IMR-90 (cell line): ENCODE results near the gene CLCA1. TPM values are rescaled to one million over a fixed set of nuclear protein-coding genes. Genes with fewer than 3 reads are reported as not detected.
A peak's percentile ranks its signal among the peaks of the same experiment; 100 is the strongest.

Experiments used
- ATAC-seq: fragments of 200-7000 bp; cut with Tn5 transposase; 2 replicates; pipeline ENCODE4 v1.9.1; 2020; ENCODE audit warnings: low read depth, mild to moderate bottlenecking, moderate library complexity
- BruUV-seq: library from RNA; stranded (reverse); fragments of 400-500 nt; replicated peaks from 2 replicates; lab custom pipeline; 2021; lab: Mats Ljungman, UMichigan
- CTCF ChIA-PET: fragments of 300-600 bp; formaldehyde crosslinking; extraction: SDS; loops from one replicate; lab custom pipeline; 2021; ENCODE audit warnings: antibody characterized with exemption; lab: Yijun Ruan, JAX
- POLR2A ChIA-PET: fragments of 300-600 bp; sonication (Branson Sonifier 250); formaldehyde crosslinking; loops from one replicate; lab custom pipeline; 2022; ENCODE audit warnings: antibody characterized with exemption; ENCODE audit not compliant: unreplicated experiment; lab: Charles Lee
- DNase-seq: peaks from one replicate; pipeline ENCODE4 v3.0.0; 2013
- H2AFZ ChIP-seq: replicated peaks from 2 replicates; pipeline ENCODE3; 2013; ENCODE audit warnings: low read length, mild to moderate bottlenecking; ENCODE audit not compliant: poor library complexity
- H2AK5ac ChIP-seq: 2 replicates; pipeline ENCODE4 v1.6.1; 2013; ENCODE audit warnings: low read depth, low read length, inconsistent platforms
- H2AK9ac ChIP-seq: replicated peaks from 2 replicates; pipeline ENCODE3; 2013; ENCODE audit warnings: mild to moderate bottlenecking, low read depth, low read length, moderate library complexity; ENCODE audit not compliant: poor library complexity
- H2BK120ac ChIP-seq: 2 replicates; pipeline ENCODE4 v1.6.1; 2013; ENCODE audit warnings: low read depth, low read length, inconsistent platforms
- H2BK15ac ChIP-seq: 3 replicates; pipeline ENCODE4 v1.6.1; 2013; ENCODE audit warnings: low read depth, low read length, inconsistent platforms
- H2BK20ac ChIP-seq: 2 replicates; pipeline ENCODE4 v1.6.1; 2013; ENCODE audit warnings: low read depth, mild to moderate bottlenecking, inconsistent platforms, low read length, moderate library complexity
- H2BK5ac ChIP-seq: 2 replicates; pipeline ENCODE4 v1.6.1; 2013; ENCODE audit warnings: mild to moderate bottlenecking, low read depth, low read length, inconsistent platforms; ENCODE audit not compliant: poor library complexity, severe bottlenecking
- H3K14ac ChIP-seq: replicated peaks from 2 replicates; pipeline ENCODE4 v1.6.1; 2013; ENCODE audit warnings: low read depth, low read length, inconsistent platforms
- H3K18ac ChIP-seq: 2 replicates; pipeline ENCODE4 v1.6.1; 2013; ENCODE audit warnings: low read depth, low read length, control low read depth
- H3K23ac ChIP-seq: 2 replicates; pipeline ENCODE4 v1.6.1; 2013; ENCODE audit warnings: low read depth, low read length, inconsistent platforms
- H3K27ac ChIP-seq: 2 replicates; pipeline ENCODE4 v1.5.1; 2013; ENCODE audit warnings: mild to moderate bottlenecking, control low read depth, low read length; ENCODE audit not compliant: insufficient read depth
- H3K27me3 ChIP-seq: 2 replicates; pipeline ENCODE4 v1.6.1; 2013; ENCODE audit warnings: low read length; ENCODE audit not compliant: control insufficient read depth, insufficient read depth
- H3K36me3 ChIP-seq: 2 replicates; pipeline ENCODE4 v1.6.1; 2013; ENCODE audit warnings: low read length, mixed read lengths; ENCODE audit not compliant: control insufficient read depth, insufficient read depth
- H3K4ac ChIP-seq: 2 replicates; pipeline ENCODE4 v1.6.1; 2013; ENCODE audit warnings: low read depth, low read length, inconsistent platforms
- H3K4me1 ChIP-seq: 2 replicates; pipeline ENCODE4 v1.6.1; 2013; ENCODE audit warnings: low read length, mixed read lengths; ENCODE audit not compliant: control insufficient read depth, insufficient read depth
- H3K4me2 ChIP-seq: 2 replicates; pipeline ENCODE4 v1.6.1; 2013; ENCODE audit warnings: low read depth, mild to moderate bottlenecking, control low read depth, low read length, moderate library complexity
- H3K4me3 ChIP-seq: 2 replicates; pipeline ENCODE4 v1.5.1; 2013; ENCODE audit warnings: low read depth, mild to moderate bottlenecking, control low read depth, low read length, moderate library complexity; ENCODE audit not compliant: insufficient read depth
- H3K56ac ChIP-seq: 2 replicates; pipeline ENCODE4 v1.6.1; 2013; ENCODE audit warnings: low read length, inconsistent platforms; ENCODE audit not compliant: insufficient read depth; ENCODE audit errors: extremely low read depth
- H3K79me1 ChIP-seq, 2 experiments: 2 replicates each; pipeline ENCODE4 v1.6.1; 2013; ENCODE audit warnings: low read length in 2 of 2, inconsistent platforms in 1 of 2, low read depth in 1 of 2
- H3K9ac ChIP-seq: 2 replicates; pipeline ENCODE4 v1.6.1; 2013; ENCODE audit warnings: low read depth, low read length, control low read depth
- H3K9me1 ChIP-seq: 2 replicates; pipeline ENCODE4 v1.6.1; 2013; ENCODE audit warnings: low read length, inconsistent platforms; ENCODE audit not compliant: insufficient read depth
- H3K9me3 ChIP-seq: 2 replicates; pipeline ENCODE4 v1.6.1; 2013; ENCODE audit warnings: low read length; ENCODE audit not compliant: control insufficient read depth, insufficient read depth
- H4K20me1 ChIP-seq: 2 replicates; pipeline ENCODE4 v1.6.1; 2013; ENCODE audit warnings: low read length, inconsistent platforms; ENCODE audit not compliant: insufficient read depth
- H4K5ac ChIP-seq: 2 replicates; pipeline ENCODE4 v1.6.1; 2013; ENCODE audit warnings: mild to moderate bottlenecking, low read depth, low read length, control low read depth
- H4K8ac ChIP-seq, 2 experiments: 2 replicates each; pipeline ENCODE4 v1.6.1; 2013; ENCODE audit warnings: low read depth in 2 of 2, low read length in 2 of 2, control low read depth in 1 of 2, inconsistent platforms in 1 of 2
- H4K91ac ChIP-seq: 2 replicates; pipeline ENCODE4 v1.6.1; 2013; ENCODE audit warnings: low read depth, low read length, inconsistent platforms; ENCODE audit not compliant: insufficient read depth
- BHLHE40 ChIP-seq: fragments of 150-350 bp; IDR thresholded peaks from 2 replicates; pipeline ENCODE4 v1.6.1; 2016; ENCODE audit warnings: mild to moderate bottlenecking, low read depth, low read length
- CEBPB ChIP-seq: IDR thresholded peaks from 2 replicates; pipeline ENCODE4 v1.6.1; 2012; ENCODE audit warnings: low read depth, low read length, improper control_type of control experiment
- FOS ChIP-seq: fragments of 150-350 bp; IDR thresholded peaks from 2 replicates; pipeline ENCODE4 v1.6.1; 2016; ENCODE audit warnings: low read depth, low read length
- MAFK ChIP-seq: IDR thresholded peaks from 2 replicates; pipeline ENCODE4 v1.6.1; 2012; ENCODE audit warnings: low read depth, low read length, improper control_type of control experiment
- MAZ ChIP-seq: IDR thresholded peaks from 2 replicates; pipeline ENCODE4 v1.6.1; 2012; ENCODE audit warnings: low read depth, mild to moderate bottlenecking, low read length, improper control_type of control experiment, moderate library complexity, borderline replicate concordance
- MXI1 ChIP-seq: IDR thresholded peaks from 2 replicates; pipeline ENCODE4 v1.6.1; 2012; ENCODE audit warnings: low read depth, mild to moderate bottlenecking, low read length, moderate library complexity, borderline replicate concordance
- POLR2A ChIP-seq: IDR thresholded peaks from 2 replicates; pipeline ENCODE4 v1.6.1; 2012; ENCODE audit warnings: mild to moderate bottlenecking, low read depth, low read length
- RFX5 ChIP-seq: IDR thresholded peaks from 2 replicates; pipeline ENCODE4 v1.8.0; 2012; ENCODE audit warnings: low read depth, mild to moderate bottlenecking, low read length, moderate library complexity
- SMC3 ChIP-seq: fragments of 150-350 bp; IDR thresholded peaks from 2 replicates; pipeline ENCODE4 v1.6.1; 2016; ENCODE audit warnings: low read depth, mild to moderate bottlenecking, antibody characterized with exemption, low read length, moderate library complexity
- USF2 ChIP-seq: fragments of 150-350 bp; IDR thresholded peaks from 2 replicates; pipeline ENCODE4 v1.6.1; 2017; ENCODE audit warnings: mild to moderate bottlenecking, antibody characterized with exemption, low read length, low read depth
- WGBS, 2 experiments: methylation state at CpG; one replicate each; pipeline versions ENCODE4 v1.1.5 to v1.1.7; 2013; ENCODE audit warnings: missing lambda C conversion rate in 2 of 2; ENCODE audit not compliant: insufficient read length in 1 of 2; ENCODE audit errors: extremely low coverage in 2 of 2; 5-methylcytosine and 5-hydroxymethylcytosine counted together
- dilution Hi-C: fragments of 300-500 bp; cut with HindIII; formaldehyde crosslinking; loops from one replicate; pipeline ENCODE4 v1.14.3; 2018; ENCODE audit warnings: low sequenced_read_pairs; ENCODE audit not compliant: unreplicated experiment
- in situ Hi-C: fragments of 300-500 bp; cut with MboI; formaldehyde crosslinking; loops from 3 replicates; pipeline ENCODE4 v1.14.3; 2019; ENCODE audit warnings: low sequenced_read_pairs, inconsistent platforms, mixed read lengths
- intact Hi-C: fragments of 100-400 bp; cut with micrococcal nuclease; formaldehyde crosslinking; loops from 2 replicates; pipeline ENCODE4 v1.10.0; 2022
- polyA plus RNA-seq, 3 experiments: library from polyadenylated mRNA; depleted of rRNA; stranded (reverse); fragments of >200 nt; gene quantifications; 2 replicates each; pipeline ENCODE4 v1.2.3, GENCODE V29; 2012; ENCODE audit warnings: low replicate concordance in 1 of 3
- total RNA-seq: library from RNA; depleted of rRNA; stranded (reverse); fragments of >200 nt; gene quantifications from 2 replicates; pipeline ENCODE4 v1.2.3, GENCODE V29; 2012

Gene CLCA1
- total and polyA plus RNA-seq, 2 of the 4 experiments (the other 2 are of a cell fraction) = not detected

GRCh38 chr1:86429122-86429725 is 39.5 kb upstream of the CLCA1 start:
- Histone ChIP-seq H3K9me1 (no peaks in the 10 kb centered on the region), H4K8ac (peak overlapping the region in 1 of 2 experiments; percentile 55; a peak in 2 of 4 replicates), H4K20me1 (no peaks in the 10 kb centered on the region), H3K4me2 (no peak overlapping the region), H3K56ac (no peak overlapping the region), H3K14ac (peak overlapping the region; percentile 34; the same call in 1 of the 2 replicates), H3K4ac (peak overlapping the region; percentile 63), H2BK120ac (peak overlapping the region; percentile 74), H3K9me3 (no peaks in the 10 kb centered on the region), H3K27me3 (no peaks in the 10 kb centered on the region), H3K27ac (peak overlapping the region; percentile 80; the same call in 1 of the 2 replicates), H2AK5ac (0 out of 2 replicates have a peak overlapping the region, but pooled peaks have one; percentile 3), H2AK9ac (no peak overlapping the region), H3K18ac (peak overlapping the region; percentile 21; the same call in 1 of the 2 replicates), H3K79me1 (no peaks in the 10 kb centered on the region), H3K36me3 (no peaks in the 10 kb centered on the region), H2BK20ac (peak overlapping the region; percentile 75), H3K9ac (no peak overlapping the region), H3K23ac (peak overlapping the region; percentile 10; the same call in 1 of the 2 replicates), H4K5ac (peak overlapping the region; percentile 6; the same call in 1 of the 2 replicates), H3K4me3 (no peak overlapping the region), H2AFZ (no peak overlapping the region), H3K4me1 (peaks cover 5% of the 10 kb centered on the region; the same call in 1 of the 2 replicates), H4K91ac (peak overlapping the region; percentile 64), H2BK15ac (peak overlapping the region; percentile 86), H2BK5ac (no peak overlapping the region)
- in situ Hi-C loops = no loop called here
- ATAC-seq (peak; percentile 28; the same call in 1 of the 2 replicates), DNase-seq (no peak)
- 69% methylated on average over 2 of the region's 7 CpGs; no CpG with 5 or more reads in 1 of the 2 experiments for WGBS, 2 experiments
- TF ChIP-seq FOS = no peak
- TF ChIP-seq MAFK = no peak
- TF ChIP-seq POLR2A = no peak
- TF ChIP-seq RFX5 = no peak
- TF ChIP-seq MXI1 = no peak
- TF ChIP-seq CEBPB = no peak
- no peak for TF ChIP-seq MAZ
- TF ChIP-seq BHLHE40 = no peak
- no peak for TF ChIP-seq SMC3
- no peak for TF ChIP-seq USF2
- CTCF ChIA-PET = interaction anchor here (1.3 kb wide), 1 partner anchor 10 kb away, joined by 5 read pairs; no protein-coding TSS in a partner anchor
- intact Hi-C loops = no loop called here
- dilution Hi-C loops = no loop called here
- no TSS peak for BruUV-seq
- POLR2A ChIA-PET = no interaction called here
